HCT116 (cell line): ENCODE results near the gene PTP4A2. TPM values are rescaled to one million over a fixed set of nuclear protein-coding genes. Genes with fewer than 3 reads are reported as not detected.

Source experiments
- ATAC-seq: fragments of 200-7000 bp; cut with Tn5 transposase; 2 replicates; pipeline ENCODE4 v1.9.1; 2020; ENCODE audit warnings: mild to moderate bottlenecking, moderate library complexity
- BruUV-seq: library from RNA; stranded (reverse); fragments of 400-500 nt; replicated peaks from 2 replicates; lab custom pipeline; 2021; lab: Mats Ljungman, UMichigan
- CTCF ChIA-PET: fragments of 300-600 bp; sonication (Branson Sonifier 250); formaldehyde crosslinking; loops from one replicate; lab custom pipeline; 2021; ENCODE audit warnings: antibody characterized with exemption; lab: Charles Lee
- POLR2A ChIA-PET: fragments of 300-600, 350-600 bp; sonication (Branson Sonifier 250); formaldehyde crosslinking; loops from one replicate; lab custom pipeline; 2021; ENCODE audit warnings: antibody characterized with exemption; lab: Charles Lee
- RAD21 ChIA-PET, 2 experiments: fragments of 300-600 bp; sonication (Branson Sonifier 250); formaldehyde crosslinking; loops; one replicate each; lab custom pipeline; 2023; ENCODE audit warnings: low total read pairs in 2 of 2; ENCODE audit not compliant: uncharacterized antibody in 2 of 2, unreplicated experiment in 2 of 2, low non-redundant PET in 1 of 2; lab: Charles Lee
- DNase-seq: peaks from one replicate; pipeline ENCODE4 v3.0.0-alpha.2; 2010; ENCODE audit warnings: low read depth, low spot score
- H2AFZ ChIP-seq: fragments of 200-600 bp; shearing (Covaris generic), sonication (generic); 2 replicates; pipeline ENCODE4 v1.6.1; 2017; ENCODE audit warnings: low read depth, mixed run types, mixed read lengths, antibody characterized with exemption, low read length; ENCODE audit not compliant: poor library complexity, severe bottlenecking
- H3K27ac ChIP-seq: 2 replicates; pipeline ENCODE4 v1.5.1; 2012; ENCODE audit warnings: low read depth, low read length
- H3K27me3 ChIP-seq: fragments of 200-600 bp; sonication (generic); 2 replicates; pipeline ENCODE4 v1.6.1; 2016; ENCODE audit warnings: mixed run types, low read length, mixed read lengths; ENCODE audit not compliant: insufficient read depth
- H3K36me3 ChIP-seq, 2 experiments: fragments of 200-500 bp in 1 of 2; fragments of 200-600 bp in 1 of 2; sonication (Bioruptor generic) in 1 of 2; sonication (generic) in 1 of 2; 2 replicates each; pipeline versions ENCODE4 v1.5.1 to v1.6.1; 2014 to 2016; ENCODE audit warnings: low read length in 2 of 2, inconsistent platforms in 1 of 2, mixed read lengths in 1 of 2, mixed run types in 1 of 2; ENCODE audit not compliant: insufficient read depth in 2 of 2, control insufficient read depth in 1 of 2
- H3K4me1 ChIP-seq, 2 experiments: fragments of 200-600 bp in 1 of 2; sonication (generic) in 1 of 2; 2 replicates each; pipeline versions ENCODE4 v1.5.1 to v1.6.1; 2012 to 2017; ENCODE audit warnings: low read length in 2 of 2, inconsistent platforms in 1 of 2, mild to moderate bottlenecking in 1 of 2, mixed read lengths in 1 of 2, mixed run types in 1 of 2, moderate library complexity in 1 of 2; ENCODE audit not compliant: insufficient read depth in 2 of 2, control insufficient read depth in 1 of 2
- H3K4me2 ChIP-seq: fragments of 200-600 bp; sonication (generic); 2 replicates; pipeline ENCODE4 v1.6.1; 2017; ENCODE audit warnings: mixed run types, low read length, mixed read lengths
- H3K4me3 ChIP-seq, 2 experiments: fragments of 200-600 bp in 1 of 2; sonication (generic) in 1 of 2; replicated peaks in 1 of 2; 2 replicates each; pipeline ENCODE4 v1.5.1; 2011 to 2016; ENCODE audit warnings: low read length in 2 of 2, control low read depth in 1 of 2, low read depth in 1 of 2, mild to moderate bottlenecking in 1 of 2, mixed read lengths in 1 of 2, mixed run types in 1 of 2
- H3K79me2 ChIP-seq: fragments of 200-600 bp; sonication (generic); 2 replicates; pipeline ENCODE4 v1.6.1; 2017; ENCODE audit warnings: mild to moderate bottlenecking, mixed run types, low read length, moderate library complexity, mixed read lengths; ENCODE audit not compliant: insufficient read depth
- H3K9ac ChIP-seq: fragments of 200-600 bp; sonication (generic); 2 replicates; pipeline ENCODE4 v1.6.1; 2016; ENCODE audit warnings: low read length, mixed read lengths
- H3K9me2 ChIP-seq: fragments of 200-600 bp; sonication (generic), shearing (Covaris generic); 2 replicates; pipeline ENCODE4 v1.6.1; 2017; ENCODE audit warnings: mixed run types, mild to moderate bottlenecking, moderate library complexity; ENCODE audit not compliant: insufficient read depth
- H3K9me3 ChIP-seq, 2 experiments: fragments of 200-500 bp in 1 of 2; fragments of 200-600 bp in 1 of 2; sonication (Bioruptor generic) in 1 of 2; sonication (generic) in 1 of 2; 2 replicates each; pipeline ENCODE4 v1.6.1; 2014 to 2017; ENCODE audit warnings: low read length in 2 of 2, mixed read lengths in 2 of 2, inconsistent platforms in 1 of 2, low read depth in 1 of 2, mild to moderate bottlenecking in 1 of 2, mixed run types in 1 of 2, moderate library complexity in 1 of 2; ENCODE audit not compliant: control insufficient read depth in 1 of 2, insufficient read depth in 1 of 2
- H4K20me1 ChIP-seq: fragments of 200-600 bp; sonication (generic), shearing (Covaris generic); 2 replicates; pipeline ENCODE4 v1.6.1; 2017; ENCODE audit warnings: mixed run types, mild to moderate bottlenecking, moderate library complexity; ENCODE audit not compliant: insufficient read depth
- EZH2 ChIP-seq: fragments of 200-600 bp; sonication (generic); IDR thresholded peaks from 2 replicates; pipeline ENCODE4 v1.6.1; 2017; ENCODE audit warnings: antibody characterized with exemption, mixed run types
- EZH2phosphoT487 ChIP-seq: fragments of 200-600 bp; IDR thresholded peaks from 2 replicates; pipeline ENCODE4 v1.6.1; 2018; ENCODE audit warnings: antibody characterized with exemption, borderline replicate concordance
- MAX ChIP-seq: IDR thresholded peaks from 2 replicates; pipeline ENCODE4 v1.6.1; 2012
- SIN3A ChIP-seq: IDR thresholded peaks from 2 replicates; pipeline ENCODE4 v1.6.1; 2012; ENCODE audit warnings: low read depth
- SRF ChIP-seq: IDR thresholded peaks from 2 replicates; pipeline ENCODE4 v1.6.1; 2012; ENCODE audit warnings: low read depth
- ZBTB33 ChIP-seq: IDR thresholded peaks from 2 replicates; pipeline ENCODE4 v1.6.1; 2011; ENCODE audit warnings: mild to moderate bottlenecking, low read length, moderate library complexity; ENCODE audit not compliant: insufficient replicate concordance; ENCODE audit errors: extremely low read depth
- ZNF274 ChIP-seq: fragments of 200-500 bp; sonication (Bioruptor generic); IDR thresholded peaks from 2 replicates; pipeline ENCODE4 v1.6.1; 2014; ENCODE audit warnings: mild to moderate bottlenecking, low read depth, low read length, inconsistent platforms
- intact Hi-C: fragments of 100-400 bp; cut with micrococcal nuclease; formaldehyde crosslinking; loops from 2 replicates; pipeline ENCODE4 v1.10.0; 2022
- total RNA-seq: library from RNA; stranded (reverse); gene quantifications from one replicate; pipeline ENCODE4 v1.2.1, GENCODE V29; 2021; ENCODE audit not compliant: unreplicated experiment

Gene PTP4A2
- total RNA-seq, 1 experiment from 2014 or later = 267 TPM

- peaks cover 46% of the 10 kb centered on the region; the same call in 1 of the 2 replicates for H4K20me1 ChIP-seq
- no peak for DNase-seq
- no peak overlapping the region for H3K9ac ChIP-seq
- H3K27me3 ChIP-seq = no peaks in the 10 kb centered on the region
- RAD21 ChIA-PET = no interaction called here
- ATAC-seq = no peak
- no peak overlapping the region for H2AFZ ChIP-seq
- peaks cover 27 to 53% of the 10 kb centered on the region in 2 experiments for H3K36me3 ChIP-seq
- H3K9me3 ChIP-seq = no peaks in the 10 kb centered on the region
- POLR2A ChIA-PET = no interaction called here
- H3K4me2 ChIP-seq = no peak overlapping the region
- TF ChIP-seq EZH2 (no peak), MAX (no peak), ZBTB33 (no peak), SIN3A (no peak), EZH2phosphoT487 (no peak), ZNF274 (no peak), SRF (no peak)
- intact Hi-C loops = no loop called here
- BruUV-seq = no TSS peak
- no peaks in the 10 kb centered on the region for H3K4me1 ChIP-seq
- H3K79me2 ChIP-seq = peaks cover 89% of the 10 kb centered on the region
- no peak overlapping the region for H3K27ac ChIP-seq
- H3K9me2 ChIP-seq = no peaks in the 10 kb centered on the region
- CTCF ChIA-PET = no interaction called here
- no peak overlapping the region for H3K4me3 ChIP-seq
Measured at GRCh38 chr1:31912839-31913239, 25.3 kb downstream of the PTP4A2 start.
